Stimulated activated CD8-positive, alpha-beta memory T cell treated with anti-CD3 and anti-CD28 coated beads, Interleukin-15, amount 100 ng/mL, for 1 hour (primary cell): ENCODE results near the gene WDR59.
"Not testable (repeated sequence)": the region's sequence is repeated elsewhere in the genome, so short reads cannot be mapped to it uniquely, and the experiment has no call there.

ENCODE experiments used
- DNase-seq: peaks from one replicate; pipeline ENCODE4 v3.0.0-alpha.2; 2020; ENCODE audit warnings: low read depth

WDR59 gene

GRCh38 chr16:74852500-74852875 is 132.4 kb downstream of the WDR59 start:
- no peak for DNase-seq

- DNase-seq: no peak
Measured at GRCh38 chr16:74850027-74850426, 134.9 kb downstream of the WDR59 start.

- no peak for DNase-seq
Measured at GRCh38 chr16:74847202-74847601, 137.7 kb downstream of the WDR59 start.

GRCh38 chr16:74846714-74847113 is 138.2 kb downstream of the WDR59 start:
- no peak for DNase-seq

DNA sequence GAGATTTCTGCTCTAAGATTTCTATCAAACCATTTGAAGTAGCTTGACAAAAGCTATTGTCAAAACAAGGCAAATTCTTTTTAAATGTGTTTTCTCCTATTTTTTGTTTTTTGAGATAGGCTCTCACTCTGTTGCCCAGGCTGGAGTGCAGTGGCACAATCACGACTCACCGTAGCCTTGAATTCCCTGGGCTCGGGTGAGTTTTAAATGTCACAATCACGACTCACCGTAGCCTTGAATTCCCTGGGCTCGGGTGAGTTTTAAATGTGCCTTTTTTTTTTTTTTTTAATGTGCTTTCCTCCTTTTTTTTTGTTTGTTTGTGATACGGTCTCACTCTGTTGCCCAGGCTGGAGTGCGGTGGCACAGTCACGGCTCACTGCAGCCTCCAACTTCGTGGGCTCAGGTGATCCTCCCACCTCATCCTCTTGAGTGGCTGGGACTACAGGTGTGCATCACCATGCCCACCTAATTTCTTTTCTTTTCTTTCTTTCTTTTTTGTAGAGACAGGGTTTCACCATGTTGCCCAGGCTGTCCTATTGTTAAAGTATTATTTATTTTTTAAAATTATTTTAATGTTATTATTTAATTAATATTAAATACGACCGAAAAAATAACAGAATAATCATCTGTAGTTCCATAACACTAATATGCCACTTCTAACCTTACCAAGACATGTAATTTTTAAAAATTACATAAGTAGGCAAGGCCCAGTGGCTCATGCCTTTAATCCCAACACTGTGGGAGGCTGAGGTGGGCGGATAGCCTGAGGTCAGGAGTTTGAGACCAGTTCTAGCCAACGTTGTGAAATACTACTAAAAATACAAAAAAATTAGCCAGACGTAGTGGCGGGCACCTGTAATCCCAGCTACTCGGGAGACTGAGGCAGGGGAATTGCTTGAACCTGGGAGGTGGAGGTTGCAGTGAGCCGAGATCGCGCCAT is 140.6 kb downstream of the WDR59 start:
- DNase-seq: no peak

DNA sequence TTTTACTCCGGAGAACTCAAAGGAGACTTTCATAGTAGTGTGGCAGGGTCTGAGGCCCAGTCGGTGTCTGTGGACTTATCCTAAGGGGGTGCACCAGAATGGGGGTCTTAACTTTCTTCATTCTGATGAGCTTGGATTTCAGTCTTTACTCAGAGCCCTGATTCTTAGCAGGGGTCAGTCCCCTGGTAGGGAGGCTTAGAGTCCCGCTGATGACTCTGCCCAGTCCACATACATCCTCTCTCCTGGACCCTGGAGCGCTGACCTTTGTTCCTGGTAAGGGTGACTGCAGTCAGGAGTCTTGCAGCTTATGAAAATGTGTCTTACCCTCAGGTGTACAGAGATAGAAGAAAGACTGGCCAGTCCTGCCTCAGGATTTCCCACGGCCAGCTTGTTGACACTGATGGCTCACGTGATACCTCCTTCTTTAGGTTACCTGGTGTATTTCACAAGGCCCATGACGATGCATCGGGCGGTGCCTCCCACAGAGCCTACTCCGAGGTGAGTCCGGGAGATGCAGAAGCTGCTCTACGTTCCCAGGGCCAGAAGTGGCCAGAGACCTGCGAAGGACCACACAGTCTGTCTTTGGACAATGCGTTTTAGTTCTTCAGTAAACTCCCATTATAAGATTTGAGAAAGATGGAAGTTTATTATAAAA is 141.4 kb downstream of the WDR59 start:
- not testable (repeated sequence) for DNase-seq

DNA sequence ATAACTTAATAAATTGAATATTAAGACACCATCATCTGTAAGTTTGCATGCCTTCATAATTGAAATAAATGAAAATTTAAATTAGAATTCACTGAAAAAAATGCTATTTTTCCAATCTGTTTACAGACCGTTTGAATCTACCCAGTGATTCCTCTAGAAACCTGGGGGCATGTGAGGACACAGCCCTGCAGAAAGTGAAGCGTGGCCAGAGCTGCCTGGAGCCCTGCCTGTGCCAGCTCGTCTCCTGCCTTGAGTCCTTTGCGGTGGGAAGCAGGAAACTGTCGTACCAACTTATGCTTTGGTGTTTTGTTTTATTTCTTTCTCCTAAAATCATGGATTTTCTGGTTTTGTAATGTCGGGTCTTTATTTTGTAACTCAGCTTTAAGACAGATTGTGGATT is 142.5 kb downstream of the WDR59 start:
- DNase-seq: no peak

DNA sequence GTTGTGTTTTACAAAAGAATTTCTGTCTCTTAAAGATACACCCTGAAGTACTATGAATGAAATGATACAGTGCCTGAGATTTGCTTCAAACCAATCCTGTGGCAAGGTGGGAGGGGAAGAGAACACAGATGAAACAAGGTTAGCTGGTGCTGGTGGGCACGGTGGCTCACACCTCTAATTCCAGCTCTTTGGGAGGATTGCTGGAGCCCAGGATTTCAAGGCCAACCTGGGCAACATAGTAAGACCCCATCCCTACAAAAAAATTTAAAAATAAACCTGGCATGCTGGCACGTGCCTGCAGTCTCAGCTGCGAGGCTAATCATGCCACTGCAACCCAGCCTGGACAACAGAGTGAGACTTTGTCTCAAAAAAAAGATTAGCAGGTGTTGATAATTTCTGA is 143.0 kb downstream of the WDR59 start:
- DNase-seq: no peak

DNA sequence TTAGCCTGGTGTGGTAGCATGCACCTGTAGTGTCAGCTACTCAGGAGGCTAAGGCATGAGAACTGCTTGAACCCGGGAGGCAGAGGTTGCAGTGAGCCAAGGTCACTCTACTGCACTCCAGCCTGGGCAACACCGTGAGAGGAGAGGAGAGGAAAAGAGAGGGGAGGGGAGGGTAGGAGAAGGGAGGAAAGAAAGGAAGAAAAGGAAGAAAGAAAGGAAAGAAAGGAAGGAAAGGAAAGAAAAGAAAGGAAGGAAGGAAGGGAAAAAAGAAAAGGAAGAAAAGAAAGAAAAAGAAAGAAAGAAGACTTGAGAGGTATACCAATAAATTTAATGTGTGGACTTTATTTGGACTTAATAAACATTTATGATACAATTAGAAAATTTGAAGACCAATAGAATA is 143.5 kb downstream of the WDR59 start:
- DNase-seq: no peak

DNA sequence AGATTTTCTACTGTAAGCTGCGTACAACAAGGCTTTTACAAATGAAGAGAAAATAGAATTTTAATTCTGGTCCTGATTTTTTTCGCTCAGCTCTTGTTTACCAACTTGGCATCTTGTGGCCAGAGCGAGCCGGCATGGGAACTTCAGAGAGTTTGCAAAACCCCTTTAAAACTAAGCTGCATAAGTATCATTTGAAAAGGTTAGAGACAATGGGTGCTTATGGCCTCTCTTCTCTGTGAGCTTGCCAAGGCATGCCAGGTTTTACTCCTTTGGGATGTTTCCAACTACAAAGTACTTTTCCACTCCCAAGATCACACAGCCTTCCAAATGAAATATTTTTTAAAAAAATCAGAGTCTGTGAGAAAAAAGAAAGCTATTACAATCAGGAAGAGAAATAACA is 147.9 kb downstream of the WDR59 start:
- DNase-seq: no peak

- DNase-seq: no peak
Measured at GRCh38 chr16:74836111-74836671, 148.7 kb downstream of the WDR59 start.

DNA sequence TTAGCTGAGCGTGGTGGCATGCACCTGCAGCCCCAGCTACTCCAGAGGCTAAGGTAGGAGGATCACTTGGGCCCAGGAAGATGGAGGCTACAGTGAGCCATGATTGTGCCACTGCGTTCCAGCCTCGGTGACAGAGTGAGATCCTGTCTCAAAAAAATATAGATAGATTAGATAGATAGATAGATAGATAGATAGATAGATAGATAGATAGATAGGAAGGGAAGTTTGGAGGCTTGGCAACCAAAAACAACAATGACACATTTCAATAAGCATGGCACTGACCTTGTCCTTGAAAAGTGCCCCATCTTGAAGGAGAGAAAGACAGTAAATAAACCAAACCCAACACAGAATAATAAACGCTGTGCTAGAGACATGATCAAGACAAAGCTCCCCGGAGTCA is 152.7 kb downstream of the WDR59 start:
- DNase-seq: no peak

DNA sequence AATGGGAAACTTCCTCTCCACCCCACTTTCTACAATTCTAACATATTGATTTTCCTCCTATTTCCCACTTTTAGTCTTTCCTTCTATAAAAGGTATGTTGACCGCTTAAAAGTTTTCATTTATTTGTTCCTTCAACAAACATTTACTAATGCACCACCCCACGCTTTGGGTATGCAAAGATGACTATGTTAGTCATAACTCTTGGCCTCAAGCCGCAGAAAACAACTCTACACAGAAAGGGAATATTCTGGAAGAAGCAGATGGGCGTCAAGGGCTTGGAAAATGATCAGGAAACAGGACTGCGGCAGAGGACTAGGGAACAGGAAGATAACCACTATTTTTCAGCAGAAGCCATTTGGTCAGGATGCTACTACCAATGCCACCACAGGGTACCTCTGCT is 153.5 kb downstream of the WDR59 start:
- DNase-seq: no peak

- no peak for DNase-seq
Measured at GRCh38 chr16:74830648-74831047, 154.3 kb downstream of the WDR59 start.

DNA sequence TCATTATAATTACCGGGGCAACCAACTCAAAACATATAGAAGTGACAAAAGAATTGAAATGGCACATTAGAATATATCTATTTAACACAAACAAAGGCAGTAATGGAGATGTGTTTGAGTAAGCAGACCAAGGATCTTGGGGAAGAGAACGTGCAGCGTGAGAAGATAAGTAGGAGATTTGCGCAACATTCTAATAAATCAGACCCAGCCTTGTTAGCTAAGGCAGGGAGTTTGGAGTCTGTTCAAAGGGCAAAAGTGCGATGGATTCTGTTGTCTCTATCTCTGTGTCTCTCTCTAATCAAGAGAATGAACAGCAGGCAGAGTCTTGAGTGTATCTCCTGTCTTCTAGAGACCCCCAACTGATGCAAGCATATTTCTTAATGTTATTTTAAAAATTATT is 155.3 kb downstream of the WDR59 start:
- no peak for DNase-seq

GRCh38 chr16:74825941-74826340 is 159.0 kb downstream of the WDR59 start:
- DNase-seq: no peak

DNA sequence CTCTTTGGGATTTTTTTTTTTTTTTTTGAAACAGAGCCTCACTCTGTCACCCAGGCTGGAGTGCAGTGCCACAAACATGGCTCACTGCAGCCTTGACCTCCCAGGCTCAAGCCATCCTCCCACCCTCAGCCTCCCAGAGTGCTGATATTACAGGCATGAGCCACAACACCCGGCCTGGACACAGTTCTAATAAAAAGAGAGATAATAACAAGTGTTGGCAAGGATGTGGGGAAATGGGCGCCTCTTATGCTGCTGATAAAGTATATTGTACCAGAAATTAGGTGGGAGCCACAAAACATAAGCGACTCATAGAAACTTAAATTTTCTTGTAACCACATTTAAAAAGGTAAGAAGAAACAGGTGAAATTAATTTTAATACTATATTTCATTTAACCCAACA is 159.9 kb downstream of the WDR59 start:
- no peak for DNase-seq
